Activated CD4-positive, alpha-beta memory T cell treated with anti-CD3 and anti-CD28 coated beads, Interleukin-2, amount 10 ng/mL, durations not matched to agents 7 days and 5 days (primary cell): ENCODE data around the gene RNASE7. TPM values are rescaled to one million over a fixed set of nuclear protein-coding genes. Genes with fewer than 3 reads are reported as not detected.

ENCODE experiments used
- CTCF ChIA-PET: fragments of 350-600 bp; sonication (Branson Sonifier 250); formaldehyde crosslinking; loops from one replicate; lab custom pipeline; 2021; ENCODE audit warnings: antibody characterized with exemption, inconsistent platforms; lab: Charles Lee
- POLR2A ChIA-PET: fragments of 350-600 bp; sonication (Branson Sonifier 250); formaldehyde crosslinking; loops from one replicate; lab custom pipeline; 2021; ENCODE audit warnings: antibody characterized with exemption; lab: Charles Lee
- DNase-seq: peaks from one replicate; pipeline ENCODE4 v3.0.0-alpha.2; 2020
- H3K27ac Mint-ChIP-seq: one replicate; pipeline ENCODE4 v1.8.0; 2021; ENCODE audit warnings: mild to moderate bottlenecking, mixed read lengths
- H3K27me3 Mint-ChIP-seq: one replicate; pipeline ENCODE4 v1.8.0; 2021; ENCODE audit warnings: mixed read lengths
- H3K36me3 Mint-ChIP-seq: one replicate; pipeline ENCODE4 v1.8.0; 2021; ENCODE audit warnings: low read depth, mixed read lengths
- H3K4me1 Mint-ChIP-seq: one replicate; pipeline ENCODE4 v1.8.0; 2021; ENCODE audit warnings: mixed read lengths
- H3K4me3 Mint-ChIP-seq: one replicate; pipeline ENCODE4 v1.8.0; 2021; ENCODE audit warnings: mild to moderate bottlenecking, mixed read lengths
- H3K9me3 Mint-ChIP-seq: one replicate; pipeline ENCODE4 v1.8.0; 2021; ENCODE audit warnings: mixed read lengths
- total RNA-seq, 2 experiments: library from RNA; stranded (reverse); gene quantifications; one replicate each; pipeline ENCODE4 v1.2.3, GENCODE V29; 2021

RNASE7 gene
- total RNA-seq, 2 experiments from 2014 or later: not detected

GRCh38 chr14:21063479-21063878 is 21.3 kb downstream of the RNASE7 start:
- Mint-ChIP-seq H3K36me3 (peaks cover 1% of the 10 kb centered on the region), H3K27me3 (peaks cover 61% of the 10 kb centered on the region), H3K27ac (no peak overlapping the region), H3K4me3 (no peak overlapping the region), H3K4me1 (peaks cover 1% of the 10 kb centered on the region), H3K9me3 (no peaks in the 10 kb centered on the region)
- CTCF ChIA-PET: interaction anchor here (1.3 kb wide), 1 partner anchor 49 kb away, joined by 4 read pairs; no protein-coding TSS in a partner anchor
- no peak for DNase-seq
- POLR2A ChIA-PET: no interaction called here

- Mint-ChIP-seq H3K36me3 (peaks cover 2% of the 10 kb centered on the region), H3K9me3 (no peaks in the 10 kb centered on the region), H3K4me1 (peaks cover 33% of the 10 kb centered on the region), H3K4me3 (no peak overlapping the region), H3K27me3 (peaks cover 77% of the 10 kb centered on the region), H3K27ac (no peak overlapping the region)
- no peak for DNase-seq
- ChIA-PET CTCF (interaction anchor here (0.7 to 3.6 kb wide), 9 partner anchors 8 to 428 kb away, joined by 3 to 52 read pairs (median 10); partner anchors contain the start of gene TMEM253), POLR2A (interaction anchor here (2.7 kb wide), 1 partner anchor 36 kb away, joined by 16 read pairs; no protein-coding TSS in a partner anchor)
These were observed 24.8 kb downstream of the RNASE7 start for GRCh38 chr14:21066882-21067502.

GRCh38 chr14:21068521-21069387 is 26.6 kb downstream of the RNASE7 start:
- Mint-ChIP-seq H3K9me3 (no peaks in the 10 kb centered on the region), H3K27ac (no peak overlapping the region), H3K36me3 (peaks cover 2% of the 10 kb centered on the region), H3K4me1 (peaks cover 39% of the 10 kb centered on the region), H3K27me3 (peaks cover 80% of the 10 kb centered on the region), H3K4me3 (peak overlapping the region; percentile 10)
- ChIA-PET CTCF (interaction anchor here (0.6 to 3.6 kb wide), 13 partner anchors 10 to 78 kb away, joined by 3 to 52 read pairs (median 9); partner anchors contain the start of gene TMEM253), POLR2A (interaction anchor here (0.9 to 1.4 kb wide), 4 partner anchors 19 to 54 kb away, joined by 4 to 6 read pairs (median 4); no protein-coding TSS in a partner anchor)
- DNase-seq: peak; percentile 45

GRCh38 chr14:21069388-21070082 is 27.4 kb downstream of the RNASE7 start:
- H3K9me3 Mint-ChIP-seq: no peaks in the 10 kb centered on the region
- ChIA-PET CTCF (interaction anchor here (1.5 to 3.7 kb wide), 9 partner anchors 18 to 55 kb away, joined by 5 to 52 read pairs (median 10); no protein-coding TSS in a partner anchor), POLR2A (interaction anchor here (1.0 to 3.0 kb wide), 6 partner anchors 14 to 76 kb away, joined by 3 to 19 read pairs (median 5); no protein-coding TSS in a partner anchor)
- no peak overlapping the region for H3K27ac Mint-ChIP-seq
- peaks cover 2% of the 10 kb centered on the region for H3K36me3 Mint-ChIP-seq
- no peak for DNase-seq
- H3K27me3 Mint-ChIP-seq: peaks cover 79% of the 10 kb centered on the region
- H3K4me1 Mint-ChIP-seq: peaks cover 39% of the 10 kb centered on the region
- peak overlapping the region; percentile 47 for H3K4me3 Mint-ChIP-seq

GRCh38 chr14:21070083-21070609 is 28.0 kb downstream of the RNASE7 start, which contains the start of gene ARHGEF40:
ARHGEF40 (plus strand) TSS chr14:21070304; CDS start chr14:21070397, 93 bp downstream.
- H3K27me3 Mint-ChIP-seq: peaks cover 77% of the 10 kb centered on the region
- ChIA-PET CTCF (interaction anchor here (1.9 to 3.7 kb wide), 5 partner anchors 17 to 55 kb away, joined by 4 to 20 read pairs (median 14); no protein-coding TSS in a partner anchor), POLR2A (interaction anchor here (0.8 to 3.0 kb wide), 6 partner anchors 14 to 77 kb away, joined by 3 to 19 read pairs (median 4); no protein-coding TSS in a partner anchor)
- DNase-seq: no peak
- H3K9me3 Mint-ChIP-seq: no peaks in the 10 kb centered on the region
- peaks cover 39% of the 10 kb centered on the region for H3K4me1 Mint-ChIP-seq
- peaks cover 2% of the 10 kb centered on the region for H3K36me3 Mint-ChIP-seq
- peak within 1 kb of the TSS; percentile 65 for H3K4me3 Mint-ChIP-seq
- peak within 1 kb of the TSS; percentile 6 for H3K27ac Mint-ChIP-seq

GRCh38 chr14:21070610-21071224 is 28.6 kb downstream of the RNASE7 start:
- H3K27ac Mint-ChIP-seq: peak overlapping the region; percentile 6
- H3K27me3 Mint-ChIP-seq: peaks cover 72% of the 10 kb centered on the region
- ChIA-PET POLR2A (interaction anchor here (0.8 to 3.0 kb wide), 10 partner anchors 9 to 77 kb away, joined by 3 to 19 read pairs (median 4); no protein-coding TSS in a partner anchor), CTCF (interaction anchor here (0.9 to 3.7 kb wide), 9 partner anchors 17 to 64 kb away, joined by 3 to 20 read pairs (median 4); no protein-coding TSS in a partner anchor)
- H3K36me3 Mint-ChIP-seq: peaks cover 2% of the 10 kb centered on the region
- H3K9me3 Mint-ChIP-seq: no peaks in the 10 kb centered on the region
- H3K4me1 Mint-ChIP-seq: peaks cover 39% of the 10 kb centered on the region
- peak overlapping the region; percentile 65 for H3K4me3 Mint-ChIP-seq
- no peak for DNase-seq

GRCh38 chr14:21071225-21072030 is 29.3 kb downstream of the RNASE7 start:
- peaks cover 67% of the 10 kb centered on the region for H3K27me3 Mint-ChIP-seq
- DNase-seq: peak; percentile 66
- H3K4me1 Mint-ChIP-seq: peaks cover 39% of the 10 kb centered on the region
- CTCF ChIA-PET: interaction anchor here (0.9 to 3.7 kb wide), 10 partner anchors 16 to 65 kb away, joined by 3 to 20 read pairs (median 4); partner anchors contain the start of gene TMEM253
- POLR2A ChIA-PET: interaction anchor here (1.0 to 3.0 kb wide), 8 partner anchors 10 to 78 kb away, joined by 3 to 19 read pairs (median 4); no protein-coding TSS in a partner anchor
- peaks cover 2% of the 10 kb centered on the region for H3K36me3 Mint-ChIP-seq
- H3K9me3 Mint-ChIP-seq: no peaks in the 10 kb centered on the region
- H3K4me3 Mint-ChIP-seq: peak overlapping the region; percentile 65
- H3K27ac Mint-ChIP-seq: no peak overlapping the region

- peak overlapping the region; percentile 65 for H3K4me3 Mint-ChIP-seq
- POLR2A ChIA-PET: interaction anchor here (1.1 to 3.0 kb wide), 6 partner anchors 10 to 56 kb away, joined by 3 to 19 read pairs (median 6); no protein-coding TSS in a partner anchor
- peaks cover 2% of the 10 kb centered on the region for H3K36me3 Mint-ChIP-seq
- no peak overlapping the region for H3K27ac Mint-ChIP-seq
- peaks cover 61% of the 10 kb centered on the region for H3K27me3 Mint-ChIP-seq
- no peak for DNase-seq
- peaks cover 39% of the 10 kb centered on the region for H3K4me1 Mint-ChIP-seq
- H3K9me3 Mint-ChIP-seq: no peaks in the 10 kb centered on the region
- CTCF ChIA-PET: interaction anchor here (0.9 to 3.7 kb wide), 10 partner anchors 15 to 66 kb away, joined by 3 to 20 read pairs (median 4); partner anchors contain the start of gene TMEM253
These were observed 29.9 kb downstream of the RNASE7 start for GRCh38 chr14:21072031-21072473.

- Mint-ChIP-seq H3K27ac (no peak overlapping the region), H3K36me3 (peaks cover 2% of the 10 kb centered on the region), H3K27me3 (peaks cover 54% of the 10 kb centered on the region), H3K9me3 (no peaks in the 10 kb centered on the region), H3K4me3 (no peak overlapping the region), H3K4me1 (peaks cover 39% of the 10 kb centered on the region)
- DNase-seq: no peak
- ChIA-PET CTCF (interaction anchor here (1.4 to 3.7 kb wide), 2 partner anchors 29 to 31 kb away, joined by 3 to 20 read pairs; partner anchors contain the start of gene TMEM253), POLR2A (interaction anchor here (1.4 to 3.0 kb wide), 3 partner anchors 11 to 16 kb away, joined by 3 to 19 read pairs (median 9); no protein-coding TSS in a partner anchor)
These were observed 30.7 kb downstream of the RNASE7 start for GRCh38 chr14:21072781-21073339.

GRCh38 chr14:21073921-21074320 is 31.8 kb downstream of the RNASE7 start:
- no peak overlapping the region for H3K4me3 Mint-ChIP-seq
- no peak overlapping the region for H3K27ac Mint-ChIP-seq
- no peaks in the 10 kb centered on the region for H3K9me3 Mint-ChIP-seq
- DNase-seq: no peak
- H3K36me3 Mint-ChIP-seq: no peaks in the 10 kb centered on the region
- peaks cover 34% of the 10 kb centered on the region for H3K4me1 Mint-ChIP-seq
- ChIA-PET CTCF (no interaction called here), POLR2A (interaction anchor here (1.4 kb wide), 1 partner anchor 13 kb away, joined by 3 read pairs; no protein-coding TSS in a partner anchor)
- peaks cover 45% of the 10 kb centered on the region for H3K27me3 Mint-ChIP-seq
